Measurements from ENCODE around the gene QPRT.
"Not testable (repeated sequence)": the region's sequence is repeated elsewhere in the genome, so short reads cannot be mapped to it uniquely, and the experiment has no call there.

The QPRT gene

GRCh38 chr16:29730649-29731048 lies 51.7 kb downstream of the QPRT start:
- H3K27me3 Mint-ChIP-seq (ENCODE audit: low read depth) = peaks cover 3% of the 10 kb centered on the region
- peaks cover 5% of the 10 kb centered on the region for H3K4me1 Mint-ChIP-seq
- no peaks in the 10 kb centered on the region for H3K9me3 Mint-ChIP-seq
- no peak overlapping the region for H3K27ac Mint-ChIP-seq
- no peak for TF ChIP-seq CTCF (IDR thresholded peaks at IDR 0.05; ENCODE audit: unreplicated experiment in 3 of 3)
- no peak overlapping the region for H3K4me3 Mint-ChIP-seq
- H3K36me3 Mint-ChIP-seq (ENCODE audit: low read depth) = no peaks in the 10 kb centered on the region

GRCh38 chr16:29731768-29732601 lies 53.0 kb downstream of the QPRT start:
- H3K4me3 Mint-ChIP-seq; H3K27ac Mint-ChIP-seq; H3K36me3 Mint-ChIP-seq (ENCODE audit: low read depth); H3K9me3 Mint-ChIP-seq; H3K4me1 Mint-ChIP-seq; H3K27me3 Mint-ChIP-seq (ENCODE audit: low read depth): not testable (repeated sequence)

- Mint-ChIP-seq H3K27me3 (ENCODE audit: low read depth) (no peaks in the 10 kb centered on the region), H3K4me3 (no peak overlapping the region), H3K9me3 (no peaks in the 10 kb centered on the region), H3K27ac (no peak overlapping the region), H3K4me1 (no peaks in the 10 kb centered on the region), H3K36me3 (ENCODE audit: low read depth) (no peaks in the 10 kb centered on the region)
- no peak for TF ChIP-seq CTCF (IDR thresholded peaks at IDR 0.05; ENCODE audit: unreplicated experiment in 3 of 3)
These were observed 55.8 kb downstream of the QPRT start for GRCh38 chr16:29734786-29735185.

GRCh38 chr16:29736112-29736511 lies 57.1 kb downstream of the QPRT start:
- Mint-ChIP-seq H3K27me3 (ENCODE audit: low read depth) (no peaks in the 10 kb centered on the region), H3K4me3 (no peak overlapping the region), H3K4me1 (no peaks in the 10 kb centered on the region), H3K9me3 (no peaks in the 10 kb centered on the region), H3K36me3 (ENCODE audit: low read depth) (no peaks in the 10 kb centered on the region), H3K27ac (no peak overlapping the region)
- no peak for TF ChIP-seq CTCF (IDR thresholded peaks at IDR 0.05; ENCODE audit: unreplicated experiment in 3 of 3)

- Mint-ChIP-seq H3K27me3 (ENCODE audit: low read depth) (no peaks in the 10 kb centered on the region), H3K4me1 (no peaks in the 10 kb centered on the region), H3K4me3 (no peak overlapping the region), H3K27ac (no peak overlapping the region), H3K9me3 (no peaks in the 10 kb centered on the region), H3K36me3 (ENCODE audit: low read depth) (no peaks in the 10 kb centered on the region)
- TF ChIP-seq CTCF (IDR thresholded peaks at IDR 0.05; ENCODE audit: unreplicated experiment in 3 of 3) = no peak
These were observed 57.8 kb downstream of the QPRT start for GRCh38 chr16:29736764-29737163.

- Mint-ChIP-seq H3K9me3 (no peaks in the 10 kb centered on the region), H3K27ac (peak overlapping the region in 1 of 3 experiments; percentile 8), H3K36me3 (ENCODE audit: low read depth) (no peaks in the 10 kb centered on the region), H3K4me1 (no peaks in the 10 kb centered on the region), H3K27me3 (ENCODE audit: low read depth) (no peaks in the 10 kb centered on the region), H3K4me3 (no peak overlapping the region)
- no peak for TF ChIP-seq CTCF (IDR thresholded peaks at IDR 0.05; ENCODE audit: unreplicated experiment in 3 of 3)
These were observed 58.7 kb downstream of the QPRT start for GRCh38 chr16:29737713-29738112.

Data from nephron (organoid).